Tibial artery (tissue), 4 donors: ENCODE data around the gene EEPD1.

ENCODE experiments used
- DNase-seq, 2 donors: peaks; one replicate each; pipeline ENCODE4 v3.0.0-alpha.2; 2019
- H3K27ac ChIP-seq, 2 donors: fragments of 200-600 bp; sonication (generic) in 1 of 2; 1 replicate in 1 of 2; 2 replicates in 1 of 2; pipeline ENCODE4 v1.5.1; 2018 to 2019; ENCODE audit warnings: mild to moderate bottlenecking in 1 of 2
- H3K27me3 ChIP-seq, 2 donors: fragments of 200-600 bp; sonication (generic) in 1 of 2; one replicate each; pipeline versions ENCODE4 v1.5.1 to v1.6.0; 2016 to 2019
- H3K36me3 ChIP-seq, 3 donors: fragments of 200-600 bp; sonication (generic) in 2 of 3; one replicate each; pipeline ENCODE4 v1.5.1; 2016 to 2019; ENCODE audit warnings: mild to moderate bottlenecking in 2 of 3
- H3K4me1 ChIP-seq, 4 donors: fragments of 200-600 bp; sonication (generic) in 2 of 4; 1 replicate in 3 of 4; 2 replicates in 1 of 4; pipeline ENCODE4 v1.5.1; 2016 to 2019
- H3K4me3 ChIP-seq, 2 donors: fragments of 200-600 bp; sonication (generic) in 1 of 2; 1 replicate in 1 of 2; 2 replicates in 1 of 2; pipeline ENCODE4 v1.5.1; 2018 to 2019; ENCODE audit warnings: mild to moderate bottlenecking in 2 of 2
- H3K9me3 ChIP-seq, 3 donors: fragments of 200-600 bp; sonication (generic) in 1 of 3; one replicate each; pipeline ENCODE4 v1.5.1; 2016 to 2019
- CTCF ChIP-seq, 2 experiments: fragments of 200-600 bp in 1 of 2; fragments of 450-650 bp in 1 of 2; IDR thresholded peaks; one replicate each; pipeline ENCODE4 v1.5.1; 2017 to 2019; ENCODE audit warnings: antibody characterized with exemption in 2 of 2, mild to moderate bottlenecking in 1 of 2, moderate library complexity in 1 of 2
- intact Hi-C: fragments of 100-400 bp; cut with DNase I; formaldehyde crosslinking; loops from one replicate; pipeline ENCODE4 v1.15.0; 2023; ENCODE audit warnings: low total_unique reads

The EEPD1 gene

GRCh38 chr7:36198854-36199266 is 45.8 kb downstream of the EEPD1 start:
- DNase-seq = no peak
- Histone ChIP-seq H3K36me3 (no peaks in the 10 kb centered on the region), H3K4me1 (peaks cover 0 to 19% (median 0%) of the 10 kb centered on the region in 4 donors), H3K27ac (no peak overlapping the region), H3K4me3 (no peak overlapping the region), H3K9me3 (no peaks in the 10 kb centered on the region), H3K27me3 (no peaks in the 10 kb centered on the region)
- intact Hi-C loops = no loop called here
- no peak for TF ChIP-seq CTCF (IDR thresholded peaks at IDR 0.05)

GRCh38 chr7:36199329-36199728 is 46.3 kb downstream of the EEPD1 start:
- Histone ChIP-seq H3K27me3 (no peaks in the 10 kb centered on the region), H3K4me1 (peaks cover 0 to 20% (median 2%) of the 10 kb centered on the region in 4 donors), H3K4me3 (no peak overlapping the region), H3K27ac (no peak overlapping the region), H3K9me3 (no peaks in the 10 kb centered on the region), H3K36me3 (no peaks in the 10 kb centered on the region)
- intact Hi-C loops = no loop called here
- no peak for DNase-seq
- no peak for TF ChIP-seq CTCF (IDR thresholded peaks at IDR 0.05)

DNA sequence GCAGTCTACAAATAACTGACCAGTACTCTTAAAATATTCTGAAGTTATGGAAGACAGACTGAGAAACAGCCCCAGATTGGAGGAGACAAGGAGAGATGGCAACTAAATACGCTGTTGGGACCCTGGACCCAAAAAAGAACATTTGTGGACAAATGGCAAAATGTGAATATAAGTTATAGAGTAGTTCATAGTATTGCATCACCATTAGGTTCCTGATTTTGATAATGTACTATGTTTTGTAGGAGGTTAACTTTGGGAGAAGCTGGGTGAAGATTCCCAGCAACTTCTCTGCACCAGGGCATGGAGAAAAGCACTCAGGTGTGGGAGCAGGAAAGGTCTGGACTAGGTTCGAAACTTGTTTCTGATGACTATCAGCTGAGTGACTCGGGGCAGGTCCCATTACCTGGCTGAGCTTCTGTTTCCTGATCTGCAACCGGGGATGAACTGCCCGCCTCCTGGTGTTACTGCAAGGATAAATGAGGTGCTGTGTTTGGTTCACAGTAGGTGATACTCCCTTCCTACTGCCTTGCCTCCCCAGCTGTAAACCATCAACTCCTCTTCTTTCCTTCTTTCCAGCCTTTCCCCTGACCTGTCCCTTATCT is 48.2 kb downstream of the EEPD1 start:
- no peaks in the 10 kb centered on the region for H3K27me3 ChIP-seq
- intact Hi-C loops = no loop called here
- no peak overlapping the region for H3K27ac ChIP-seq
- peaks cover 0 to 35% (median 10%) of the 10 kb centered on the region in 4 donors for H3K4me1 ChIP-seq
- H3K36me3 ChIP-seq = no peaks in the 10 kb centered on the region
- TF ChIP-seq CTCF (IDR thresholded peaks at IDR 0.05) = no peak
- no peak overlapping the region for H3K4me3 ChIP-seq
- no peaks in the 10 kb centered on the region for H3K9me3 ChIP-seq
- DNase-seq = no peak

- no peak for DNase-seq
- Histone ChIP-seq H3K27me3 (no peaks in the 10 kb centered on the region), H3K27ac (peak overlapping the region in 1 of 2 donors; percentile 23), H3K36me3 (no peaks in the 10 kb centered on the region), H3K4me3 (no peak overlapping the region), H3K9me3 (no peaks in the 10 kb centered on the region), H3K4me1 (peaks cover 0 to 46% (median 14%) of the 10 kb centered on the region in 4 donors)
- no peak for TF ChIP-seq CTCF (IDR thresholded peaks at IDR 0.05)
- intact Hi-C loops = no loop called here
These were observed 49.3 kb downstream of the EEPD1 start for GRCh38 chr7:36202398-36202797.

- DNase-seq = no peak
- Histone ChIP-seq H3K27me3 (no peaks in the 10 kb centered on the region), H3K9me3 (no peaks in the 10 kb centered on the region), H3K27ac (no peak overlapping the region), H3K36me3 (no peaks in the 10 kb centered on the region), H3K4me1 (peaks cover 0 to 54% (median 20%) of the 10 kb centered on the region in 4 donors), H3K4me3 (no peak overlapping the region)
- intact Hi-C loops = no loop called here
- no peak for TF ChIP-seq CTCF (IDR thresholded peaks at IDR 0.05)
These were observed 50.2 kb downstream of the EEPD1 start for GRCh38 chr7:36203071-36203790.
